GM12874 (cell line): ENCODE measurements around the gene CXorf38.

Experiments used
- TF ChIP-seq, protein P1 (sequence below): IDR thresholded peaks from 2 replicates; pipeline ENCODE4 v1.5.1; 2011; ENCODE audit warnings: low read depth, mild to moderate bottlenecking, control low read depth, low read length, moderate library complexity; ENCODE audit not compliant: insufficient read depth

The CXorf38 gene, protein sequence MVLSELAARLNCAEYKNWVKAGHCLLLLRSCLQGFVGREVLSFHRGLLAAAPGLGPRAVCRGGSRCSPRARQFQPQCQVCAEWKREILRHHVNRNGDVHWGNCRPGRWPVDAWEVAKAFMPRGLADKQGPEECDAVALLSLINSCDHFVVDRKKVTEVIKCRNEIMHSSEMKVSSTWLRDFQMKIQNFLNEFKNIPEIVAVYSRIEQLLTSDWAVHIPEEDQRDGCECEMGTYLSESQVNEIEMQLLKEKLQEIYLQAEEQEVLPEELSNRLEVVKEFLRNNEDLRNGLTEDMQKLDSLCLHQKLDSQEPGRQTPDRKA

GRCh38 chrX:40647307-40648197 is at the start of gene CXorf38:
TSS of gene CXorf38 (minus strand) at chrX:40647561. CDS start at chrX:40647520, 41 bp downstream.
- TF ChIP-seq, protein P1, sequence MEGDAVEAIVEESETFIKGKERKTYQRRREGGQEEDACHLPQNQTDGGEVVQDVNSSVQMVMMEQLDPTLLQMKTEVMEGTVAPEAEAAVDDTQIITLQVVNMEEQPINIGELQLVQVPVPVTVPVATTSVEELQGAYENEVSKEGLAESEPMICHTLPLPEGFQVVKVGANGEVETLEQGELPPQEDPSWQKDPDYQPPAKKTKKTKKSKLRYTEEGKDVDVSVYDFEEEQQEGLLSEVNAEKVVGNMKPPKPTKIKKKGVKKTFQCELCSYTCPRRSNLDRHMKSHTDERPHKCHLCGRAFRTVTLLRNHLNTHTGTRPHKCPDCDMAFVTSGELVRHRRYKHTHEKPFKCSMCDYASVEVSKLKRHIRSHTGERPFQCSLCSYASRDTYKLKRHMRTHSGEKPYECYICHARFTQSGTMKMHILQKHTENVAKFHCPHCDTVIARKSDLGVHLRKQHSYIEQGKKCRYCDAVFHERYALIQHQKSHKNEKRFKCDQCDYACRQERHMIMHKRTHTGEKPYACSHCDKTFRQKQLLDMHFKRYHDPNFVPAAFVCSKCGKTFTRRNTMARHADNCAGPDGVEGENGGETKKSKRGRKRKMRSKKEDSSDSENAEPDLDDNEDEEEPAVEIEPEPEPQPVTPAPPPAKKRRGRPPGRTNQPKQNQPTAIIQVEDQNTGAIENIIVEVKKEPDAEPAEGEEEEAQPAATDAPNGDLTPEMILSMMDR = 0 out of 2 replicates have a peak, but pooled peaks have one; percentile 2

DNA sequence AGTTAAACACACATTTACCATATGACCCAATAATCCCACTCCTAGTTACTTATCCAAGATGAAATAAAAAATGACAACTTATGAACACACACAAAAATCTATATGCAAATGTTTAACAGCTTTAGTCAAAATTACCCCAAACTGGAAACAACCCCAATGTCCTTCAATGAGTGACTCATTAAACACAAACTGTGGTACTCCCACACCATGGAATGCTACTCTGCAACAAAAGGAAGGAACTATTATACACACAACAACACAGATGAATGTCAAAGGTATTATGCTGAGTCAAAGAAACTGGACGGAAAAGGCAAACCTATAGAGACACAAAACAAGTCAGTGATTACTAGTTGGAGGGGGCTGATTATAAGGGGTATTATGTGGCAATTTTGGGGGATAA is 47.4 kb upstream of the CXorf38 start:
- TF ChIP-seq, protein P1 = no peak

GRCh38 chrX:40688929-40689328 is 41.6 kb upstream of the CXorf38 start:
- TF ChIP-seq, protein P1 = no peak

DNA sequence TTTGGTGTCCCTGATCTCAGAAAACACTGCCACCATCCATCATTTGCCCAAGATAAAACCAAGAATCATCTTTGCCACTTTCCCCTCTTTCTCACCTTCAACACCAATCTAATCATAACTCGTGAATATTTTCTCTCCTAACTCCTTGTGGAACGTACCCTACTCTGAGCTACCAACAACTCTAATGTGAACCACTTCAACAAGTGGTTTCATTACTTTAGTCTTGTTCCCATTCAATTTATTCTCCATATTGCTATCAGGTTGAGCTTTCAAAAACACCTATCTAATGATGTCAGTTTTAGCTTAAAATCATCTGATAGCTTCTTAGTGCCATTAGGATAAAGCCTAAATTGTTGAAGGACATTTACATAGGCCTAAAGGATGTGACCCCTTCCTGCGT is 39.8 kb upstream of the CXorf38 start:
- TF ChIP-seq, protein P1 = no peak

DNA sequence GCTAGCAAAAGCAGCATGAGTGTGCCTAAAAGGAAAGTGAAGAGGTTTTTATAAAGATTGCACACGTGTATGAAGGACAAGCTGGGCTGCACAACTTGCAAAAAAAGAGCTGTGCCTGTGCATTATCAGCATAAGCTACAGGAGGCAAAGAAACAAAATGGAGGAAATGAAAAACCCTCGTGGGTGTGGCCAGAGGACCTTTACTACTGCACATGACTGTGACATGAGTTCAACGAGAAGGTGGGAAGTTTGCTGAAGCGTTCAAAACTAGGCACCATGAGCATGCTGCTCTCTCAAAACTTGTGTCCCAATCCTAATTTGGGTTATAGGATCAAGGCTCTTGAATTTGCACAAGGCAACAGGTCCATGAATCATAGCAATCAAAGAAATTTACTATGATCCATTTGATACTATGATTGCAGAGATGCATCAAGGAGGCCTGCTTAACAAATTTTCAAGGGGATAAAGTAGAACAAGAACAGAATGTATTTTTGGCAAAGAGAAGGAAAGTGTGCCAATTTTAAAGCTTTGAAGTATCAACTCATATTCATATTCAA is 38.1 kb upstream of the CXorf38 start:
- TF ChIP-seq, protein P1 = no peak

- TF ChIP-seq, protein P1 = no peak
Measured at GRCh38 chrX:40684092-40684491, 36.7 kb upstream of the CXorf38 start.

GRCh38 chrX:40683245-40683644 is 35.9 kb upstream of the CXorf38 start:
- TF ChIP-seq, protein P1 = no peak
